ENCODE results near the gene CAD. TPM values are rescaled to one million over a fixed set of nuclear protein-coding genes. Genes with fewer than 3 reads are reported as not detected.

The CAD gene
- total and polyA plus RNA-seq, 2 of the 4 experiments (the other 2 are of a cell fraction), result 12.9 to 38.7 TPM

DNA sequence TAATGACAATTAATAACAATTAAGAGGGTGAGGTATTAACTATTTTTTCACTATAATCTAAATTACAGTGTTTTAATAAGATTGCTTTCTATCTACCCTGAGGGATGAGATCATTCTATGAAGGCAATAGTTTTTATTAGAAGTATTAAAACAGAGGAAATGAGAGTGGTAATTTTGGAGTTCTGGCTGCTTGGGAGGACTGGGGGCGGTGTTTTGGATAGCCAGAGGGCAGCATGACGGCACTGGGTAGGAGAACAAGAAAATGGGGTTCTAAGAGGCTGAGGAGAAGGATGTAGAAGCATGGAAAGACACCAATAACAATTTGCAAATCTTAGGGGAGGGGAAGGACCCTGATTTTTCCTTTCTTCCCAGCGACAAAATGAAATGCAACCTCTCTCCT, 53.0 kb downstream of the CAD start:
- H3K9ac ChIP-seq (ENCODE audit: low read depth, low read length), result no peak overlapping the region
- BruUV-seq (replicated peaks), result no TSS peak
- WGBS, 2 experiments (ENCODE audit: extremely low coverage in 2 of 2, insufficient read length in 1 of 2), result no CpG with 5 or more reads among the region's 3 CpGs
- CTCF ChIA-PET, result interaction anchor here (0.6 to 2.0 kb wide), 2 partner anchors 10 to 1035 kb away, joined by 5 to 8 read pairs; no protein-coding TSS in a partner anchor
- no peak overlapping the region for H4K8ac ChIP-seq (ENCODE audit: low read depth in 2 of 2, low read length in 2 of 2)
- DNase-seq, result no peak
- no peak overlapping the region for H2AK9ac ChIP-seq (replicated peaks; ENCODE audit: low read depth, low read length, poor library complexity)
- no peaks in the 10 kb centered on the region for H3K36me3 ChIP-seq (ENCODE audit: control insufficient read depth, insufficient read depth, low read length)
- no peak overlapping the region for H2AFZ ChIP-seq (replicated peaks; ENCODE audit: low read length, poor library complexity)
- dilution Hi-C loops (cut with HindIII; ENCODE audit: low sequenced_read_pairs, unreplicated experiment), result no loop called here
- H3K23ac ChIP-seq (ENCODE audit: low read depth, low read length), result no peak overlapping the region
- no peak overlapping the region for H3K4me2 ChIP-seq (ENCODE audit: low read depth, low read length)
- in situ Hi-C loops (cut with MboI; ENCODE audit: low sequenced_read_pairs), result no loop called here
- no peak overlapping the region for H4K91ac ChIP-seq (ENCODE audit: insufficient read depth, low read depth, low read length)
- H3K9me1 ChIP-seq (ENCODE audit: insufficient read depth, low read length), result no peaks in the 10 kb centered on the region
- H3K27me3 ChIP-seq (ENCODE audit: control insufficient read depth, insufficient read depth, low read length), result peaks cover 56% of the 10 kb centered on the region
- H2BK15ac ChIP-seq (ENCODE audit: low read depth, low read length), result no peak overlapping the region
- H2BK20ac ChIP-seq (ENCODE audit: low read depth, low read length), result no peak overlapping the region
- no peak overlapping the region for H3K56ac ChIP-seq (ENCODE audit: extremely low read depth, insufficient read depth, low read length)
- H3K4me3 ChIP-seq (ENCODE audit: insufficient read depth, low read depth, low read length), result no peak overlapping the region
- intact Hi-C loops (cut with micrococcal nuclease), result no loop called here
- no peak for ATAC-seq (ENCODE audit: low read depth)
- no peak overlapping the region for H2BK120ac ChIP-seq (ENCODE audit: low read depth, low read length)
- no peaks in the 10 kb centered on the region for H3K9me3 ChIP-seq (ENCODE audit: control insufficient read depth, insufficient read depth, low read length)
- no peak overlapping the region for H4K5ac ChIP-seq (ENCODE audit: low read depth, low read length)
- H3K79me1 ChIP-seq (ENCODE audit: low read depth in 1 of 2, low read length in 2 of 2), result no peaks in the 10 kb centered on the region
- H3K18ac ChIP-seq (ENCODE audit: low read depth, low read length), result no peak overlapping the region
- no peak for TF ChIP-seq MAFK (IDR thresholded peaks at IDR 0.05; ENCODE audit: low read depth, low read length)
- TF ChIP-seq CHD1 (IDR thresholded peaks at IDR 0.05; ENCODE audit: low read depth, low read length), result no peak
- no peak for TF ChIP-seq CTCF (conservative IDR thresholded peaks at IDR 0.05; ENCODE audit: low read depth, low read length)
- no peak for TF ChIP-seq RCOR1 (IDR thresholded peaks at IDR 0.05; ENCODE audit: insufficient replicate concordance, low read length)
- TF ChIP-seq RAD21 (IDR thresholded peaks at IDR 0.05; ENCODE audit: low read length), result no peak
- TF ChIP-seq CEBPB (IDR thresholded peaks at IDR 0.05; ENCODE audit: low read depth, low read length), result no peak
- TF ChIP-seq RFX5 (IDR thresholded peaks at IDR 0.05; ENCODE audit: low read depth, low read length), result no peak
- no peak for TF ChIP-seq FOS (IDR thresholded peaks at IDR 0.05; ENCODE audit: low read depth, low read length)
- TF ChIP-seq BHLHE40 (IDR thresholded peaks at IDR 0.05; ENCODE audit: low read depth, low read length), result no peak
- no peak for TF ChIP-seq ELK1 (IDR thresholded peaks at IDR 0.05; ENCODE audit: borderline replicate concordance, low read depth, low read length)
- no peak for TF ChIP-seq POLR2A (IDR thresholded peaks at IDR 0.05; ENCODE audit: low read depth, low read length)
- TF ChIP-seq, protein P1, sequence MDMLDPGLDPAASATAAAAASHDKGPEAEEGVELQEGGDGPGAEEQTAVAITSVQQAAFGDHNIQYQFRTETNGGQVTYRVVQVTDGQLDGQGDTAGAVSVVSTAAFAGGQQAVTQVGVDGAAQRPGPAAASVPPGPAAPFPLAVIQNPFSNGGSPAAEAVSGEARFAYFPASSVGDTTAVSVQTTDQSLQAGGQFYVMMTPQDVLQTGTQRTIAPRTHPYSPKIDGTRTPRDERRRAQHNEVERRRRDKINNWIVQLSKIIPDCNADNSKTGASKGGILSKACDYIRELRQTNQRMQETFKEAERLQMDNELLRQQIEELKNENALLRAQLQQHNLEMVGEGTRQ (IDR thresholded peaks at IDR 0.05; ENCODE audit: low read depth, low read length), result no peak
- no peaks in the 10 kb centered on the region for H3K4me1 ChIP-seq (ENCODE audit: control insufficient read depth, insufficient read depth, low read length)
- H2AK5ac ChIP-seq (ENCODE audit: low read depth, low read length), result no peak overlapping the region
- H2BK5ac ChIP-seq (ENCODE audit: low read depth, low read length, poor library complexity, severe bottlenecking), result no peak overlapping the region
- H3K27ac ChIP-seq (ENCODE audit: insufficient read depth, low read length), result no peak overlapping the region
- POLR2A ChIA-PET (ENCODE audit: unreplicated experiment), result no interaction called here
- no peak overlapping the region for H3K14ac ChIP-seq (replicated peaks; ENCODE audit: low read depth, low read length)
- H4K20me1 ChIP-seq (ENCODE audit: insufficient read depth, low read length), result no peaks in the 10 kb centered on the region
- H3K4ac ChIP-seq (ENCODE audit: low read depth, low read length), result no peak overlapping the region

All from IMR-90 (cell line).